HCT116 (cell line): ENCODE results near the gene OXER1.

Source experiments
- EZH2 ChIP-seq: fragments of 200-600 bp; sonication (generic); IDR thresholded peaks from 2 replicates; pipeline ENCODE4 v1.6.1; 2017; ENCODE audit warnings: antibody characterized with exemption, mixed run types
- EZH2phosphoT487 ChIP-seq: fragments of 200-600 bp; IDR thresholded peaks from 2 replicates; pipeline ENCODE4 v1.6.1; 2018; ENCODE audit warnings: antibody characterized with exemption, borderline replicate concordance
- JUND ChIP-seq: IDR thresholded peaks from 2 replicates; pipeline ENCODE4 v1.6.1; 2012
- POLR2A ChIP-seq: IDR thresholded peaks from 2 replicates; pipeline ENCODE4 v1.7.0; 2011; ENCODE audit warnings: borderline replicate concordance; ENCODE audit not compliant: insufficient read depth, insufficient read length; ENCODE audit errors: extremely low read depth
- RAD21 ChIP-seq: IDR thresholded peaks from 2 replicates; pipeline ENCODE4 v1.6.1; 2012; ENCODE audit warnings: low read depth, mild to moderate bottlenecking
- SP1 ChIP-seq: IDR thresholded peaks from 2 replicates; pipeline ENCODE4 v1.6.1; 2012; ENCODE audit warnings: low read depth
- YY1 ChIP-seq: IDR thresholded peaks from 2 replicates; pipeline ENCODE4 v1.6.1; 2011; ENCODE audit warnings: low read length, low read depth, moderate library complexity, mild to moderate bottlenecking; ENCODE audit not compliant: insufficient replicate concordance; ENCODE audit errors: extremely low read depth
- TF ChIP-seq, protein P1 (sequence below), 3 experiments: fragments of 200-600 bp in 1 of 3; sonication (generic) in 1 of 3; IDR thresholded peaks in 2 of 3; conservative IDR thresholded peaks in 1 of 3; 2 replicates each; pipeline ENCODE4 v1.5.1; 2012 to 2017; ENCODE audit warnings: low read depth in 2 of 3, low read length in 2 of 3, antibody characterized with exemption in 1 of 3, borderline replicate concordance in 1 of 3, control low read depth in 1 of 3, mild to moderate bottlenecking in 1 of 3, mixed read lengths in 1 of 3, mixed run types in 1 of 3, moderate library complexity in 1 of 3; ENCODE audit not compliant: insufficient read depth in 1 of 3
- TF ChIP-seq, protein P2 (sequence below): IDR thresholded peaks from 2 replicates; pipeline ENCODE4 v1.6.1; 2012
- TF ChIP-seq, protein P3 (sequence below): IDR thresholded peaks from 2 replicates; pipeline ENCODE4 v1.6.1; 2012; ENCODE audit warnings: low read depth

DNA sequence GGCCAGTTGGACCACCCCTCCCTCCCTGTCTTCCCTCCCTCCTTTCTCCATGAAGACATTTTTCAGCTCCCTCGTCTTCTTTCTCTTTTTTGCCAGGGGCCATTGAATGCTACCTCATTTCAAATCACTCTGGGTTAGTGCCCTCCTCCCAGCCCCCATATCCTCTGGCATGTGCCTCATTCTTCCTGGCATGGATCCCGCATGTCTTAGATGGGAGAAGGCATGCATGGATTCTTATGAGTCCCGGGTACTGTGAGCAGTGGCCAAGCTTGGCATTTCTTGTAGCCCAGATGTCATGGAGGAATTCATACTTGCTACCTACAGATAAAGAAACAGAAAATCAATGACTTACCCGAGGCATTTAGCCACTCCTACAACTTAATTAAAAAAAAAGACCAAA lies 37.4 kb upstream of the OXER1 start:
- TF ChIP-seq, protein P1, sequence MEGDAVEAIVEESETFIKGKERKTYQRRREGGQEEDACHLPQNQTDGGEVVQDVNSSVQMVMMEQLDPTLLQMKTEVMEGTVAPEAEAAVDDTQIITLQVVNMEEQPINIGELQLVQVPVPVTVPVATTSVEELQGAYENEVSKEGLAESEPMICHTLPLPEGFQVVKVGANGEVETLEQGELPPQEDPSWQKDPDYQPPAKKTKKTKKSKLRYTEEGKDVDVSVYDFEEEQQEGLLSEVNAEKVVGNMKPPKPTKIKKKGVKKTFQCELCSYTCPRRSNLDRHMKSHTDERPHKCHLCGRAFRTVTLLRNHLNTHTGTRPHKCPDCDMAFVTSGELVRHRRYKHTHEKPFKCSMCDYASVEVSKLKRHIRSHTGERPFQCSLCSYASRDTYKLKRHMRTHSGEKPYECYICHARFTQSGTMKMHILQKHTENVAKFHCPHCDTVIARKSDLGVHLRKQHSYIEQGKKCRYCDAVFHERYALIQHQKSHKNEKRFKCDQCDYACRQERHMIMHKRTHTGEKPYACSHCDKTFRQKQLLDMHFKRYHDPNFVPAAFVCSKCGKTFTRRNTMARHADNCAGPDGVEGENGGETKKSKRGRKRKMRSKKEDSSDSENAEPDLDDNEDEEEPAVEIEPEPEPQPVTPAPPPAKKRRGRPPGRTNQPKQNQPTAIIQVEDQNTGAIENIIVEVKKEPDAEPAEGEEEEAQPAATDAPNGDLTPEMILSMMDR (IDR thresholded peaks at IDR 0.05 in 2 of 3, conservative IDR thresholded peaks at IDR 0.05 in 1 of 3; ENCODE audit: borderline replicate concordance in 1 of 3, insufficient read depth in 1 of 3, low read depth in 2 of 3, low read length in 2 of 3) = no peak
- TF ChIP-seq POLR2A = no peak
- no peak for TF ChIP-seq EZH2phosphoT487
- no peak for TF ChIP-seq YY1
- TF ChIP-seq, protein P2, sequence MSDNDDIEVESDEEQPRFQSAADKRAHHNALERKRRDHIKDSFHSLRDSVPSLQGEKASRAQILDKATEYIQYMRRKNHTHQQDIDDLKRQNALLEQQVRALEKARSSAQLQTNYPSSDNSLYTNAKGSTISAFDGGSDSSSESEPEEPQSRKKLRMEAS = no peak
- TF ChIP-seq, protein P3, sequence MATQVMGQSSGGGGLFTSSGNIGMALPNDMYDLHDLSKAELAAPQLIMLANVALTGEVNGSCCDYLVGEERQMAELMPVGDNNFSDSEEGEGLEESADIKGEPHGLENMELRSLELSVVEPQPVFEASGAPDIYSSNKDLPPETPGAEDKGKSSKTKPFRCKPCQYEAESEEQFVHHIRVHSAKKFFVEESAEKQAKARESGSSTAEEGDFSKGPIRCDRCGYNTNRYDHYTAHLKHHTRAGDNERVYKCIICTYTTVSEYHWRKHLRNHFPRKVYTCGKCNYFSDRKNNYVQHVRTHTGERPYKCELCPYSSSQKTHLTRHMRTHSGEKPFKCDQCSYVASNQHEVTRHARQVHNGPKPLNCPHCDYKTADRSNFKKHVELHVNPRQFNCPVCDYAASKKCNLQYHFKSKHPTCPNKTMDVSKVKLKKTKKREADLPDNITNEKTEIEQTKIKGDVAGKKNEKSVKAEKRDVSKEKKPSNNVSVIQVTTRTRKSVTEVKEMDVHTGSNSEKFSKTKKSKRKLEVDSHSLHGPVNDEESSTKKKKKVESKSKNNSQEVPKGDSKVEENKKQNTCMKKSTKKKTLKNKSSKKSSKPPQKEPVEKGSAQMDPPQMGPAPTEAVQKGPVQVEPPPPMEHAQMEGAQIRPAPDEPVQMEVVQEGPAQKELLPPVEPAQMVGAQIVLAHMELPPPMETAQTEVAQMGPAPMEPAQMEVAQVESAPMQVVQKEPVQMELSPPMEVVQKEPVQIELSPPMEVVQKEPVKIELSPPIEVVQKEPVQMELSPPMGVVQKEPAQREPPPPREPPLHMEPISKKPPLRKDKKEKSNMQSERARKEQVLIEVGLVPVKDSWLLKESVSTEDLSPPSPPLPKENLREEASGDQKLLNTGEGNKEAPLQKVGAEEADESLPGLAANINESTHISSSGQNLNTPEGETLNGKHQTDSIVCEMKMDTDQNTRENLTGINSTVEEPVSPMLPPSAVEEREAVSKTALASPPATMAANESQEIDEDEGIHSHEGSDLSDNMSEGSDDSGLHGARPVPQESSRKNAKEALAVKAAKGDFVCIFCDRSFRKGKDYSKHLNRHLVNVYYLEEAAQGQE = no peak
- TF ChIP-seq JUND = no peak
- no peak for TF ChIP-seq EZH2
- no peak for TF ChIP-seq RAD21
- no peak for TF ChIP-seq SP1
